GM19395 (cell line): ENCODE results near the gene PLA2G4E.

Experiments used
- ATAC-seq: cut with Tn5 transposase; IDR thresholded peaks from one replicate; pipeline ENCODE4 v1.9.1; 2021; ENCODE audit warnings: mild to moderate bottlenecking, moderate library complexity; ENCODE audit not compliant: unreplicated experiment

Gene PLA2G4E

GRCh38 chr15:42053914-42054313, 33.1 kb upstream of the PLA2G4E start:
- ATAC-seq = no peak

DNA sequence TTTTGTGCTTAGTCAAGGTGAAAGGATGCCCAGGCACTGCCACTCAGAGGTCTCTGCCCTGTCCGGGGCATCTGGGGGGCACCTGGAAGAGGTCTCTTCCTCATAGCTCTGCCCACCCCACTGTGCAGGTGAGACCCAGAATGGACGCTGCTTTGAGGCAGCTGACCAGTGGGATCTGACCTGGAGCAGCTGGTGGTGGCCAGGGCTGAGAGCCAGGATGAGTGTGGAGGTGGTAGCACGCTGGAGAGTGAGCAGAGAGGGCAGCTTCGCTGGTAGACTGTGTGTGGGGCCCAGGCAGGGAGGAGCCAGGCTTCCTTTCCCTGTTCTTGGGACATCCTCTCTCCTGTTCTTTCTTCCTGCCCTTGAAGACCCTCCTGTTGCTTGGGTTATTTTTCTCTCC, 32.2 kb upstream of the PLA2G4E start:
- ATAC-seq = no peak

GRCh38 chr15:42050484-42051255, 29.8 kb upstream of the PLA2G4E start:
- ATAC-seq = no peak

DNA sequence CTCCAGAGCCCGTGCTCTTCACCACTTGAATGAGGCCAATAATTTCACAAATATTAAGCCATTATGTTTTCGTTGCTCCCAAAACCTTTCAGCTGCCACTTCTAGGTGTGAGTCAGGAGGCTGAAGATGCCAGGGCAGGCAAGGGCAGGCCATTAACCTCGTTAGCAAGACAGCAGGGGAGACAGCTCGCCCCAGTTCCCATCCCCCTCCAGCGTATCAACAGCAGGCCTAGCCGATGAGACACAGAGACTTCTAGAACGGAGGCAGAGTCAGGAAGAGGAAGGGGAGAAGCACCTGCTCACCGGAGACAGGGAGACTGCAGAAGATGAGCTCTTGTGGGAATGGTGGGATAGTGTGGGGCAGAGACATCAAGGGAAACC, 28.0 kb upstream of the PLA2G4E start:
- no peak for ATAC-seq

DNA sequence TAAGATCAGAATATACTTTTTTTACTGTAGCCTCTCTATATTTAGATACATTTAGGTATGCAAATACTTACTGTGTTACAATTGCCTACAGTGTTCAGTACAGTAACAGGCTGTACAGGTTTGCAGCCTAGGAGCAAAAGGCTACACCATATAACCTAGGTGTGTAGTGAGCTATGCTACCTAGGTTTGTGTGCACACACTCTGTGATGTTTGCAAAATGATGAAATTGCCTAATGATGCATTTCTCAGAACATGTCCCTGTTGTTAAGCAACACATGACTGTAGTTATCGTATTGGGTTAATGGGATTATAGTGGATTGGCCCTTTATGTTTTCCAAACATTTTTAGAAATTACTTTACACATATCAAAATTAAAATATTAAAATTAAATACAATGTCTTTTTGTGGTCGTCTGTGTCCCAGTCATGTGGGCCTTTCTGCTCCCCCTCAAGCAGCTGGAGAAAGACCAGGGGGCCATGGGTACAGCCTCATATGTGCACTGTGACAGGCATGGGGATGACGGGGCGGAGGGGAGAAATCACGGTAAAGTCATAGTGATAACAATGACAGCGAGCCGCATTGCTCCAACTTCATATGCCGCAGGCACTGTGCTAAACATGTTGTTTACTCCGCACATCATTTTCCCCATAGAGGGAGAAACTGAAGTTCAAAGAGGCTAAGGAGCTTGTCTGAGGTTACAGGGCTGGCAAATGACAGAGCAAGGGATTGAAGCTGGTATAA, 27.4 kb upstream of the PLA2G4E start:
- no peak for ATAC-seq

GRCh38 chr15:42046597-42046996, 25.8 kb upstream of the PLA2G4E start:
- no peak for ATAC-seq

DNA sequence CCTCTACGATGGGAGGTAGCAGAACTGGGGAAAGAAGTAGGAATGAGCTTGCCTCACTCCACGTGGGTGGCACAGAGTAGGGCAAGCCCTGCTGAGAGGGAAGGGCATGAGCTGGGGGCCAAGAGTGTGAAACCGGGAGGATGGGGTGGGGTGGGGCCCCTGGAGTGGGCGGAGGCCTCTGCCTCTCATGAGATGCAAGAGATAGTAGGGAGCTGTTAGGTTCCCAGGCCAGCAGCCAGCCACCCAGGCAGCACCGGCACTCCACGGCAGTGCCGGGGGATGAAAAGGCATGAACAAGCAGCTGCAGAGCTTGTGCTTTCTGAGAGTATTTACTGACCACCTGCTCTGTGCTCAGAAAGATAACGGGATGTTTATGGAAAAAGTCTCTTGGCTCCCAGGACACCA, 24.4 kb upstream of the PLA2G4E start:
- no peak for ATAC-seq

DNA sequence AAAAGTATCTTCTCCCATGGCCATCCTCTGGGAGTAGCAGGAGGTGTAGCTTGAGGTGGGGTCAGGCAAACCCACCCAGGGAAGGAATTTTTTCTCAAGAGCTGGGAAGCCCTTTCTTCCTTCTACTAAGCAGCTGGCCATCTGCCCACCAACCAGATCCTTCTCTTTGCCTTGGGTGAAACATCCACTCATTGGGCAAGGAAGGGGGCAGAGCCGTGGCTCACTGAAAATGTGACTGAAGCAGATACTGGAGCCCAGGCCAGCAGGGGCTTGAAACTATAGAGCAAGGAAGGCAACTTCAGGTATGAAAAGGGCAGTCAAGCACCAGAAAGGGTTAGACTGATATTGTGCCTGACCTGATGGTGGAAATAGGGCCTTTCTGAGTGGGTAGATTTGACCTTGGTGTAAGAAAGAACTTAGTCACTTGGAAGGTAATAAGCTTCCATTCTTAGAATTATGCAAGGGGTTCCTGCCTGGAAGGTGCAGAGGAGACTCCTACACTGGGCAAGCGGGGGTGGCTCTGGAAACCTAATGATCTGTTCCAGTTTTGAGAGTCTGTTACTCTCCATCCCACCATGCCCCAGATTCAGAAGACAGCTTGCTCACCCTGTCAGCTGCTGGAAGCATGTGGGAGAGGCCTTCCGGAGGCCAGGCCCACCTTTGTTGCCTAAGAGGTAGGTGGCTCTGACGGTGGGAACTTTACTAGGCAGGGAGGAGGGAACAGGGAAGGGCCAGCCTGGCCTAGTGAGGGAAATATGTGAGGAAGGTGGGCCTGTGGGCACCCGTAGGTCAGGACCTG, 22.0 kb upstream of the PLA2G4E start:
- no peak for ATAC-seq

DNA sequence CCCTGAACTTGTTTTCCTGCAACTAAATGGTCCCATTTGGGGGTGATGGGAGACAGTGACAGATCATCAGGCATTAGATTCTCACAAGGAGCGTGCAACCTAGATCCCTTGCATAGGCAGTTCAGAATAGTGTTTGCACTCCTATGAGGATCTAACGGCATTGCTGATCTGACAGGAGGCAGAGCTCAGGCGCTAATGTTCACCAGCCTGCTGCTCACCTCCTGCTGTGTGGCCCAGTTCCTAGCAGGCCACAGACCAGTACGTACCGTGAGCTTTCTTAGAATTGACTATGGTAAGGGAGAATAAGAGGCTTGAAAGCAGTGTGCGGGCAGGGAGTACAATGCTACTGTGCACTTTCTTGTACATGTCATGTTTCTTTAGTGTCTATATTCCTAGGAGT, 17.6 kb upstream of the PLA2G4E start:
- ATAC-seq = no peak

DNA sequence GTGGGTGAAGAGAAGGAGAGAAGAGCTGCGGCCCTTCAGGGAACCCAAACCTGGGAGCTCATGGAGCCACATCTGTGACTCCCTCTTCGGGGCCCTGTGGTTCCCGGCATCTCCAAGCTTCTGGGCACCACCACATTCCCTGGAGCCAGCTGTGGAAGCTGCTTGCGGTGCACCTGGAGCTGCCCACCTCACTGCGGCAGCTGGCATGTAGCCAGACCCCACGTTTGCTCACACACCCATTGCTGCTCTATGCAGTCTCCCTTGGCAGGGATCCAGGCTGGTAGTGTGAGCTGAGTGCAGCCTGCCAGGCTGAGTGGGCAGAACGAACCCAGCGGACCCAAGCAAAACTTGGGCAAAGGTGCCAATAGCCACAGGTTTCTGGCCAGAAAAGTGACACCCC, 16.8 kb upstream of the PLA2G4E start:
- ATAC-seq = no peak

GRCh38 chr15:42036966-42037365, 16.1 kb upstream of the PLA2G4E start:
- no peak for ATAC-seq

- no peak for ATAC-seq
Measured at GRCh38 chr15:42036112-42036905, 15.5 kb upstream of the PLA2G4E start.

- ATAC-seq = peak; percentile 81
Measured at GRCh38 chr15:42035435-42035761, 14.6 kb upstream of the PLA2G4E start.

- peak; percentile 29 for ATAC-seq
Measured at GRCh38 chr15:42034628-42035434, 14.0 kb upstream of the PLA2G4E start.

- ATAC-seq = no peak
Measured at GRCh38 chr15:42033214-42033873, 12.5 kb upstream of the PLA2G4E start.

DNA sequence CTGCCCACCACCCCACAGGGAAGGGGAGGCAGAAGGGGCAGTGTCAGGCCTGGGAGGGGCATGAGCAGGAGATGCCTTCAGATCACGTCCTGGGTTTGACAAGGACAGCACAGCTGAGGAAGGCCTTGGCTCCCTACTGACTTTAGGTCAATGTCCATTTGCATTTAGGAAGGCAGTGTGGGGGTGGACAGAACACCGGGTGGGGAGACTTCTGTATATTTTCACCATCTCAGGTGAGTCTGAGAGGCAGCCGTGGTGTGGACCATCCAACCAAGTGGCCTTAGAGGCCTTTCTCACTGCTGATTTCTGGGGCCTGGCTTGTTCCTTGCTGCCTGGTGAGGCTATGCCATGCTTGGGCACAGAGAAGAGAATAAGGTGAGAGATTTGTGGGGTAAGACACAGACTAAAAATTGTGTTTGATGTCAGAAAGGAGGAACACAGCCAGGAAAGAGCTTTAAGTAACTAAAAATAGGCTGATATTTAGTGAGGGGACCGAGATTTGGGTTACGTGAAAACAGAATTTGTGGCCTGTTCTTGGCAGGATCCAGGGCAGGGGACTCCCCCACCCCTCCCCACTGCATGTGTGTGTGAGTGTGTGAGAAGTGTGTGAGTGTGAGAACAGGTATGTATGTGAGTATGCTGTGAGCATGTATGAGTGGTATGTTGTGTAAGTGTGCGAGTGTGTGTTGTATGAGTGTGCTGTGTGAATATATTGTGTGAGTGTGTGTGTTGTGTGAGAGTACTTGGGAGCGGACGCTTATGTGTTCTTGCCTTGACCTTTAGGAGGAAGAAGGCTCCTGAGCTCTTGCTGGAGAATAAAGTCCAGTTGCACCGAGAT, 11.8 kb upstream of the PLA2G4E start:
- ATAC-seq = no peak

DNA sequence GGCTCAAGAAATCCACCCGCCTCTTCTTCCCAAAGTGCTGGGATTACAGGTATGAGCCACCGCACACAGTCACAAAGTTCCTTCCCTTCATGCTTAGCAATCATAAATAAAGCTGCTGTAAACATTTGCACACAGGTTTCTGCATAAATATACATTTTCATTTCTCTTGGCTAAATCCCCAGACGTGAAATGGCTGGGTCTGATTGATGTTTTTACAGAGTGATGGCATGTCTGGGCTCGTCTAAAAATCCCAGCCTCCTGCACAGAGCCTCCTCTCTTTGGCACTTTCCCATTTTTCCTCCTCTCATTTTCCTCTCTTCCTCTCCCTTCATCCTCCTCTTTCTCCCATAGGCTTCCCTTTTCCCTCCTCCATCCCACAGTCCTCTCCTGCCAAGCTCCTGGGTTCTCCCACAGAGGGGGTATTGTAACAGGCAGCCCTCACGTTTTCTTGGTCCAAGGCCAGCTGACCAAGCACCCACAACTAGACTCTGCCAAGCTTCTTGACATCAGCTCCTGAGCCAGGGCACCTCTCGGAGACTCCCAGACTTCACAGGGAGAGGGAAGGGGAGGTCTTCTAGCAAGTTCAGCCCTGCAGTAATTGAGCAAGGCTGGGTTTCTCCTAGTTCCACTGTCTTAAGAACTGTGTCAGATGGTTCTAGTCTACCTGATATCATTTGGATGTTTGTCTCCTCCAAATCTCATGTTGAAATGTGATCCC, 10.5 kb upstream of the PLA2G4E start:
- no peak for ATAC-seq

DNA sequence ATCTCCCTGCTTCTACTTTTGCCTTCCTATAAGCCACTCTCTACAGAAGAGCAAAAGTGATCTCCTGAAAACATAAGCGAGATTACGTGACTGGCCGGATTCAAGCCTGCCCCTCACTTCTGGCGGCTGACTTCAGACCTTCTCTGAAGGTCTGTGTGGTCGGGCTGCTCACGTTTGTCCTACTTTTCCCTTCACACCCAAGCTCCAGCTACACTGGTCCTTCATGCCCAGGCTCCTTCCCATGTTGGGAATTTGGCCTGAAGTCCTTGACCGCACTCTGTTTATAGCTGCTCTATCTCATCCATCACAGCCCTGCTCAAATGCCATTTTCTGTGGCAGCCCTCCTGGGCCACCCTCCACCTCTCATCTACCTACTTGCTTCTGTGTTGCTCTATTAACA, 6.7 kb upstream of the PLA2G4E start:
- no peak for ATAC-seq
